GM21528 (cell line): ENCODE measurements around the gene ALKBH7.
"Not testable (repeated sequence)": the region's sequence is repeated elsewhere in the genome, so short reads cannot be mapped to it uniquely, and the experiment has no call there.

Experiments used
- ATAC-seq: cut with Tn5 transposase; IDR thresholded peaks from one replicate; pipeline ENCODE4 v1.9.1; 2021; ENCODE audit warnings: mild to moderate bottlenecking, moderate library complexity; ENCODE audit not compliant: unreplicated experiment, low FRiP score

The ALKBH7 gene

GRCh38 chr19:6394831-6395230 is 22.2 kb downstream of the ALKBH7 start:
- ATAC-seq: no peak

GRCh38 chr19:6396305-6396704 is 23.7 kb downstream of the ALKBH7 start:
- ATAC-seq: no peak

GRCh38 chr19:6400062-6400944 is 27.7 kb downstream of the ALKBH7 start:
- not testable (repeated sequence) for ATAC-seq

GRCh38 chr19:6402058-6402457 is 29.5 kb downstream of the ALKBH7 start:
- no peak for ATAC-seq

GRCh38 chr19:6402837-6403608 is 30.4 kb downstream of the ALKBH7 start:
- ATAC-seq: no peak

GRCh38 chr19:6406401-6406800 is 33.8 kb downstream of the ALKBH7 start:
- no peak for ATAC-seq

GRCh38 chr19:6409346-6409745 is 36.8 kb downstream of the ALKBH7 start:
- no peak for ATAC-seq

- no peak for ATAC-seq
Observed at GRCh38 chr19:6412061-6412446, 39.5 kb downstream of the ALKBH7 start.

GRCh38 chr19:6412447-6413091 is 40.0 kb downstream of the ALKBH7 start:
- no peak for ATAC-seq

GRCh38 chr19:6413291-6413690 is 40.7 kb downstream of the ALKBH7 start:
- no peak for ATAC-seq

- ATAC-seq: no peak
Observed at GRCh38 chr19:6413721-6414643, 41.4 kb downstream of the ALKBH7 start.

GRCh38 chr19:6414793-6415590 is 42.4 kb downstream of the ALKBH7 start:
- ATAC-seq: no peak

- no peak for ATAC-seq
Observed at GRCh38 chr19:6415591-6416190, 43.1 kb downstream of the ALKBH7 start.

- ATAC-seq: no peak
Observed at GRCh38 chr19:6416658-6417405, 44.2 kb downstream of the ALKBH7 start.

- no peak for ATAC-seq
Observed at GRCh38 chr19:6417713-6418561, 45.3 kb downstream of the ALKBH7 start.

GRCh38 chr19:6418562-6418932 is 46.0 kb downstream of the ALKBH7 start:
- no peak for ATAC-seq
